Measurements from ENCODE around the gene FAM124B.
"Not testable (repeated sequence)": the region's sequence is repeated elsewhere in the genome, so short reads cannot be mapped to it uniquely, and the experiment has no call there.

The FAM124B gene

DNA sequence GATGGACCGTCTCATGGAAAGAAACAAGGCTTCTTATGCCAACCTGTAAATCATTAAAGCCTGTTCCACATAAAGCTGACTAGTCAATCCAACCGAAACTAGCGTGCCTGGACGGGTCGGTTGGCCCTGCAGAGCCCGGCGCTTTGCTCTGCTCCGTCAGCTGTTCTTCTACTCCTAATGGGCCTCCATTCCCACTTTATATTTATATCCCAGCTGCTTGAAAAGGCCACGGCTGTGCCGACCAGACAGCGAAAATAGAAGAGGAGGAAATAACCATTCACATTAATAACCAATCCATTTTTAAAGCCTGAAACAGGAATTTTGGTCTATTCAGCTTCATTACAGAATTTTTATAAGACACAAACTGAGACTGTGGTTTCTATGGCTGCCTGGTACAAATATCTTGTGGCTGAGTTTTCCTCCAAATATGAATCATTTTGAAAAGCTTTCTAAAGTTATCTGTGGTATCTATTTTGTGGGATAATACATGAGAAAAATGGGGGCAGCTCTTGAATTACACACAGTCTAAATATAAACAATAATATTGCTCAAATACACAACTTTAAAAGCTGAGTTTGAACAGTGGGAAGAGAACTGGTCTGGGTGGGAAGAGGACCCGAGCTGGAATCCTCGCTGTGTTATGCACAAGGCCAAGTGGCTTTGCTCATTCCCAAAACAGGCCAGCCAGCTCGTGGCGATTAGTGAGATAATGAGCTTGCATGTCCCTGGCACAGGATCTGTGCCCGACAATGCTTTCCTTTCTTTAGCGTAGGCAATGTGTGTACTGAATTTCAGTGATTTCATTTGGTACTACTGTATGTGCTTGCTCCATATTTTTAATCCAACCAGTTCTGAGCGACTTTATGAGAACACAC lies 10.5 kb upstream of the FAM124B start:
- DNase-seq, result no peak

DNA sequence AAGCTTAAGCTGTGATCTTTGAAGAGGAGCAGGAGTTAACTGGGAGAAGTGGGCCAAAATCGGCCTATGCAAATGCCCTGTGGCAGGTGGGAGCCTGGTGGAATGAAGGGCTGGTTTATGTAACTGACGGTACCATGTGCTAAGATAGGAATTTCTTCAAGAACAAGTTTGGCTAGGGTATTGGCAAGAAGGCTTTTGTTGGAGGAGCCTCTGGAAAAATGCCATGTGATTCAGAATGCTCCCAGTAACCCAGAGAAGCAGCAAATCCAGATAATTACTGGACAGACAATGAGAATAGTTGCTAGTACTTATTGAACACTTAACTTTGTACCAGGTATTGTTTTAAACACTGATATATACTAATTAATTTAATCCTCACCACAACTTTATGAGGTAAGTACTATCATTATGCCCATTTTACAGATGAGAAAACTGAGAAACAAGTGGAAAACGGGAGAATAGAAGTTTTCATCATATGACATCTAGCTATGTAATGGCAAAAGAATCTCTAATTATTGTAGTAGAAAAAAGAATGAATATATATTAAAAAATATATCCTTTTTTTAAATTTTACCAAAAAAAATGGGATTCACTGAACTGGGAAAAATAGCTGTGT lies 9.1 kb upstream of the FAM124B start:
- no peak for DNase-seq

- DNase-seq, result no peak
Observed at GRCh38 chr2:224408676-224409075, 6.8 kb upstream of the FAM124B start.

GRCh38 chr2:224407241-224407701 lies 5.4 kb upstream of the FAM124B start:
- DNase-seq, result no peak

GRCh38 chr2:224405841-224406370 lies 4.0 kb upstream of the FAM124B start:
- no peak for DNase-seq

GRCh38 chr2:224405412-224405811 lies 3.5 kb upstream of the FAM124B start:
- DNase-seq, result no peak

- DNase-seq, result no peak
Observed at GRCh38 chr2:224404796-224405195, 2.9 kb upstream of the FAM124B start.

GRCh38 chr2:224403657-224404056 lies 1.8 kb upstream of the FAM124B start:
- DNase-seq, result no peak

- no peak for DNase-seq
Observed at GRCh38 chr2:224400886-224401632, 848 bp downstream of the FAM124B start.

DNA sequence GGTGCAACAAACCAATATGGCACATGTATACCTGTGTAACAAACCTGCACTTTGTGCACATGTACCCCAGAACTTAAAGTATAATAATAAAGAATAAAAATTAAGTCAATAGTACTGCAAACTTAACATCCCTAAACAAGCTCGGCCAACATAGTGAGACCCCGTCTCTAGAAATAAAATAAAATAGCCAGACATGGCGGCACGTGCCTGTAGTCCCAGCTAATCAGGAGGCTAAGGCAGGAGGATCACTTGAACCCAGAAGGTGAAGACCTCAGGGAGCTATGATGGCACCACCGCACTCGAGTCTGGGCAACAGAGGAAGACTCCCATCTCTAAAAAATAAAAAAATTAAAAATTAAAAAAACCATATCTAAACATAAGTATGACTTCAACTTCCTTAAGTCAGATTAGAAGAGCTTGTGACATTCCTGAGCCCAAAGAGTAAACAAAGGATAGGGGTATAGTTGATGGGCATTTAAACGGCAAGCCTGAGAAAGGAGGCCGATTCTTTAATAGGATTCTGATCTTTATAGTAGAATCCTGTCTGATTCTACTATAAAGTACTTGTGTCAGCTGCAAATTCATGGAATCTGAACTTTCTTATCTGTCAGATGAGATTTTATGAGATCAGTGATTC lies 1.6 kb downstream of the FAM124B start:
- DNase-seq, result no peak

DNA sequence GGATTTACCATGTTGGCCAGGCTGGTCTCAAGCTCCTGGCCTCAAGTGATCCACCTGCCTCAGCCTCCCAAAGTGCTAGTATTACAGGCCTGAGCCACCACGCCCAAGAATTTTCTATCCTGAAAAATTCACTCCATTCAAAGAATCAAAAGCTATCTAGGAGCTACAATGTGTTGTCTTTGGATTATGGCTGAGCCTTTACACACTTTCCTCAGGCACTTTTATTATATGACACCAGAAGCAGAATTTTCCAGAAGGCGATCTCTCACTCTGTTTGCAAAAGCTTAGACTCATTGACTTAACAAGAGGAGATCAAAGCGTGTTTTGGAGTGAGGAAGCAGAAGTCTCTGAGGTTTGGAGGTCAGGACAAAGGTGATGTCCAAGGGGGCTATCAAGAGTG lies 3.6 kb downstream of the FAM124B start:
- DNase-seq, result no peak

DNA sequence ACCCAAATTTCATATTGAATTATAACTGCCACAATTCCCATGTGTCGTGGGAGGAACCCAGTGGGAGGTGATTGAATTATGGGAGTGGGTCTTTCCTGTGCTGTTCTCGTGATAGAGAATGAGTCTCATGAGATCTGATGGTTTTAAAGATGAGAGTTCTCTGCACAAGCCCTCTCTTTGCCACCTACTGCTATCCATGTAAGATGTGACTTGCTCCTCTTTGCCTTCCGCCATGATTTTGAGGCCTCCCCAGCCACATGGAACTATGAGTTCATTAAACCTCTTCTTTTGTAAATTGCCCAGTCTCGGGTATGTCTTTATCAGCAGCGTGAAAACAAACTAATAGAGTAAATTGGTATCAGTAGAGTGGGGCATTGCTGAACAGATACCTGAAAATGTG lies 4.8 kb downstream of the FAM124B start:
- DNase-seq, result not testable (repeated sequence)

GRCh38 chr2:224395620-224396390 lies 6.1 kb downstream of the FAM124B start:
- no peak for DNase-seq

DNA sequence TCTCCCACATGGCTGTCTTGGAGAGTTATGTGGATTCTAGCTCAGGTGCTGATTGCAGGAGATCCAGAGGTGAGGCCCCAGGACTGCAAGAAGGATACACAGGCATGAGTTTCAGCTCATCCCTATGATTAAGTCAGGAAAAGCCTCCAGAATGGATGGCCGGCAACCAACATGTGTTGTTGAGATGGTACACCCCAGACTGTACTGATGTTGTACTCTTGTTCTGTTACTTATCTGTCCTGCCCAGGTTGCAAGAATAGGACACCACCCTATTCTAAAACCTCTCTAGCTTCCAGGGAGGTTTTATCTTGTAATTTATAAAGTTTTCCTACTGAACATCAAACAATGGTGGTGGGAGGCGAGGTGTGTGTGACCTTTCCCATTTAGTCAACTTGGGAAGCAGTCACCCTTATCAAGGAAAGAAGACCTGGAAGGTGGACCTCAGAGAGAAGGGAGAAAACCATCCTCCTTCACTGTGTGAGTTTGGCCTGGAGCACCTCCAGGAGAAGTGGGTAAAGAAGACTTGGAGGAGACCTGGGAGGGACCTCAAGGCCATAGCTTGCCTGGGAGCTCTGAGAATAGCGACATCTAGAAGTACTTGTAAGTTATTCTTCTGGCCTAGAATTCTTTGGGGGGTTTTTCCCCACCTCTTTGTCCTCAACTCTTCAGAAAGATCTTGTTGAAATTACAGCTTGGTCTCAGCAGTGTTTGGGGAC lies 8.6 kb downstream of the FAM124B start:
- no peak for DNase-seq

- no peak for DNase-seq
Observed at GRCh38 chr2:224392545-224392944, 9.4 kb downstream of the FAM124B start.

- no peak for DNase-seq
Observed at GRCh38 chr2:224389317-224389716, 12.6 kb downstream of the FAM124B start.

GRCh38 chr2:224386876-224387275 lies 15.0 kb downstream of the FAM124B start:
- no peak for DNase-seq

DNA sequence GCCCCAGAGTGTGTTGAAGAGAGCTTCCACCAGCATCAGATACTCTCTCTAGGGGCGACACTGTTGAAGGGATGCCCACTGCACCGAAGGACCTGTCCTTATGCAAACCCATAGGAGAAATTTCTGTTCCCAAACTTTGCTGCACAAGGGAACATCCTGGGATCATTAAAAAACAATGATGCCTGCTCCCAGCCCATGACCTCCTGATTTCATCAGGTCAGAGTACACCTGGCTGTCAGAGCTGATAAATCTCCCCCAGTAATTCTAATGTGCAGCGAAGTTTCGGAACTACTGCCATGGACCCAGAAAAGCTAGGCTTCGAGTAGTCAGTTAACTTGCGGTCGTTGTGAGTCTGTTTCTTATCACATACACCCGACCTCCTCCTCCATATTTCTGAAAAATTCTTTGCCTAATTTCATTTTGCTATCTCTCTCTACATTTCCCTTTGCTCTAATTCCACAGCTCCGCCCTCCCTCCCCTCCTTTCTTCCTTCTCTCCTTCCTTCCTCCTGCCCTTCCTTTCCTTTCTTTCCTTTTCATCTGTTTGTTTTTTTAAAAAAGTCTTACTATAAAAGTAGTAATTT lies 18.8 kb downstream of the FAM124B start:
- DNase-seq, result no peak

DNA sequence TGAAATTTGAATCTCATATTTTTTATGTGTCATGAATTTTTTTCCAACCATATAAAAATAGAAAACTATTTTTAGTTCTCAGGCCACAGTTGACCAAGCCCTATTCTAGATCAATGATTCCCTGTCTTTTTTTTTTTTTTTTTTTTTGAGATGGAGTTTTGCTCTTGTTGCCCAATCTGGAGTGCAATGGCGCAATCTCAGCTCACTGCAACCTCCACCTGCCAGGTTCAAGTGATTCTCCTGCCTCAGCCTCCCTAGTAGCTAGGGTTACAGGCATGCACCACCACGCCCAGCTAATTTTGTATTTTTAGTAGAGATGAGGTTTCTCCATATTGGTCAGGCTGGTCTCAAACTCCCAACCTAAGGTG lies 19.6 kb downstream of the FAM124B start:
- not testable (repeated sequence) for DNase-seq

- DNase-seq, result no peak
Observed at GRCh38 chr2:224381521-224382279, 20.2 kb downstream of the FAM124B start.

Measured in activated T-cell treated with anti-CD3 and anti-CD28 coated beads, Interleukin-2, amount 50 U/mL, for 1 hour (primary cell).